PFSK-1 (cell line): Measurements from ENCODE around the gene HMCN2.

ENCODE experiments used
- FOXP2 ChIP-seq: optimal IDR thresholded peaks from 2 replicates; pipeline ENCODE3; 2011; ENCODE audit warnings: borderline replicate concordance, control low read depth, inconsistent platforms; ENCODE audit not compliant: insufficient read depth; ENCODE audit errors: extremely low read length, extremely low read depth
- POLR2AphosphoS5 ChIP-seq: IDR thresholded peaks from 2 replicates; pipeline ENCODE4 v1.6.1; 2012; ENCODE audit warnings: low read depth, mild to moderate bottlenecking, control low read depth, low read length, moderate library complexity
- REST ChIP-seq, 2 experiments: IDR thresholded peaks; 2 replicates each; pipeline versions ENCODE4 v1.6.1 to v1.8.0; 2011 to 2012; ENCODE audit warnings: low read depth in 2 of 2, low read length in 2 of 2, control low read depth in 1 of 2, inconsistent platforms in 1 of 2, mild to moderate bottlenecking in 1 of 2, moderate library complexity in 1 of 2; ENCODE audit not compliant: insufficient read depth in 1 of 2
- SIN3A ChIP-seq: IDR thresholded peaks from 2 replicates; pipeline ENCODE4 v1.6.1; 2012; ENCODE audit warnings: mild to moderate bottlenecking, low read length, moderate library complexity, borderline replicate concordance; ENCODE audit not compliant: insufficient read depth
- TAF1 ChIP-seq: IDR thresholded peaks from 2 replicates; pipeline ENCODE4 v1.6.1; 2012; ENCODE audit warnings: low read length, control low read depth, borderline replicate concordance; ENCODE audit not compliant: insufficient read depth

HMCN2 gene

GRCh38 chr9:130339306-130339705 lies 73.7 kb downstream of the HMCN2 start:
- TF ChIP-seq POLR2AphosphoS5 (no peak), SIN3A (no peak), TAF1 (no peak), REST (IDR thresholded peaks at IDR 0.05; ENCODE audit: insufficient read depth in 1 of 2, low read depth in 2 of 2, low read length in 2 of 2) (no peak), FOXP2 (no peak)

- TF ChIP-seq SIN3A (no peak), FOXP2 (no peak), POLR2AphosphoS5 (no peak), TAF1 (no peak), REST (IDR thresholded peaks at IDR 0.05; ENCODE audit: insufficient read depth in 1 of 2, low read depth in 2 of 2, low read length in 2 of 2) (no peak)
These were observed 74.5 kb downstream of the HMCN2 start for GRCh38 chr9:130340011-130340410.

- no peak for TF ChIP-seq FOXP2
- no peak for TF ChIP-seq POLR2AphosphoS5
- TF ChIP-seq REST (IDR thresholded peaks at IDR 0.05; ENCODE audit: insufficient read depth in 1 of 2, low read depth in 2 of 2, low read length in 2 of 2): no peak
- no peak for TF ChIP-seq SIN3A
- no peak for TF ChIP-seq TAF1
These were observed 75.6 kb downstream of the HMCN2 start for GRCh38 chr9:130341128-130341527.

- TF ChIP-seq REST (IDR thresholded peaks at IDR 0.05; ENCODE audit: insufficient read depth in 1 of 2, low read depth in 2 of 2, low read length in 2 of 2) (no peak), POLR2AphosphoS5 (no peak), SIN3A (no peak), TAF1 (no peak), FOXP2 (no peak)
These were observed 76.5 kb downstream of the HMCN2 start for GRCh38 chr9:130341839-130342713.
